ENCODE results near the gene PRICKLE4.

The PRICKLE4 gene

GRCh38 chr6:41780551-41781365, at the start of gene PRICKLE4:
Gene PRICKLE4 (plus strand): TSS chr6:41780782. CDS start chr6:41783474, 2,692 bp downstream.
- peak; percentile 57 for DNase-seq

DNA sequence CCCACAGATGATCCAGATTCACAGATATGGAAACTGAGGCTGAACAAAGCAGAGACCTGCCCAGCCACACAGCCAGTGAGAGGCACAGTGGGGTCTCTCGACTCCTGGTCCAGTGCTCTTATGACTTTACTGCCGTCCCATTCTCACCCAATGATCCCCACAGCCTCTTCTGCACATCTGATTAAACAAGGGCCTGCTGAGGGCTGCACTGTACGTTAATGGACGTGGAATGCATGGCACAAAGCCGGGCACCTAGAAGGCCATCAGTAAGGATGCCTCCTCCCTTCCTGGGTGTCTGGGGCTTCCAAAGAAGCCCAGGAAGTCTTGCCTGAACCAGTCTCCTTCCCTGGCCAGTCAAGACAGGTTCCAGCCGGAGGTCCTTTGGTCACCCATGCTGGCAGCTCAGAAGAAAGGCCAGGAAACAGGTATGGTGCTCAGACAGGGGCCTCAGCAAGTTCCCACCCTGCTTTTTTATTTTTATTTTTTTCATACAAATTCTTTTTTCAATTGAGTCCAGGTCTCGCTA, 49.0 kb upstream of the PRICKLE4 start:
- DNase-seq, result no peak

- no peak for DNase-seq
Observed at GRCh38 chr6:41732149-41732548, 48.4 kb upstream of the PRICKLE4 start.

GRCh38 chr6:41732591-41733359, 47.8 kb upstream of the PRICKLE4 start:
- DNase-seq, result no peak

DNA sequence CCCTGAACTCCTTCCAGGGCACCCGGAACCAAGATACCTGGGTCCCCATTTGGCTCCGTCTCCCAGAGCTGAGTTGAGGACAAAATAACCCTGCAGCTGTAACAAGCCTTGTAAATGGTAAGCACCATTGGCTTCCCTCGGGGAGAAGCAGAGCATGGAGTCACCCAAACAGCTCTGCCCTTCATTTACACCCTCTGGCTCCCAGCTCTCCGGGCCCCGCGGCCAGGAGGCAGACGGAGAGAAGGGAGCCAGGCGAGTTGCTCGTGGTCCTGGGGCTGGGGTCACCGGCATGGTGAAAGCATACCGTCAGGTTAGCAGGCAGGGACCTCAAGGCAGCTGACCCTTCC, 47.2 kb upstream of the PRICKLE4 start:
- no peak for DNase-seq

GRCh38 chr6:41733707-41734665, 46.6 kb upstream of the PRICKLE4 start:
- DNase-seq, result peak; percentile 89

- peak; percentile 92 for DNase-seq
Observed at GRCh38 chr6:41734666-41735426, 45.7 kb upstream of the PRICKLE4 start.

DNA sequence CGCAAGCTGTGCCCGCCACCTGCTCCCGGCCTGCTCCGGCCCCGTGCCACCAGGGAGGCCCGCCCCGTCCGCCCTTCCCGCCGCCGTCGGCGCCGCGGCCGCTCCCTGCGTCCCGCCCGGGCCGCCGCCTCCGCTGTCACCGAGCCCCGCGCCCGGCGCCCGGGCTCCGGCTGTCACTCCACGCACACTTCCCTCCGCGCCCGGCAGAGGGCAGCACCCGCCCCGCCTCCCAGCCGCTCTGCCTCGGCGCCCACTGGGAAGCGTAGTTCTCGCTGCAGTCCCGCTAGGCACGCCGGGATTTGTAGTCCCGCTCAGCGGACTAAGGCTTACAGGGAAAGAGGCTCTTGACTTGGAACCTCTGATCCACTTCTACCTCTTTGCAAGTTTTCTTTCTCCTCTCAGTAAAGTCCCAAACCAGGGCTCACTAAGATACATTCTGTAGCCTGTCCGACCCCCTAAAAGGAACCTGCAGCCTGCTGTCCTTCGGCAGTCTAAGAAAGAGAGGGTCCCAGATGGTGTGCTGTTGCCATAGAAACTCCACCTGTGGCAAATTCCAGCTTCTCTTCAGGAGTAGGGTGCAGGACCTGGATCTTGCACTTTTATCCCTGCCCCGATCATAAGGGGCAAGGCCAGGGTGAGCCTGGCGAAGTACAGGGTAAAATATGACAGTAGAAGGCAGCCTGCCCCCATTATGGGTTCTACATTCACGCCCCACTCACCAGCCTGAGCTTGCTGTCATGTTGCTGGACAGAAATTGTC, 45.0 kb upstream of the PRICKLE4 start, which contains the start of gene TFEB:
TSS of gene TFEB (minus strand) at position 182 of the 759 bp plus-strand sequence. CDS start 44,395 bp downstream, outside the sequence.
- DNase-seq, result peak; percentile 94

DNA sequence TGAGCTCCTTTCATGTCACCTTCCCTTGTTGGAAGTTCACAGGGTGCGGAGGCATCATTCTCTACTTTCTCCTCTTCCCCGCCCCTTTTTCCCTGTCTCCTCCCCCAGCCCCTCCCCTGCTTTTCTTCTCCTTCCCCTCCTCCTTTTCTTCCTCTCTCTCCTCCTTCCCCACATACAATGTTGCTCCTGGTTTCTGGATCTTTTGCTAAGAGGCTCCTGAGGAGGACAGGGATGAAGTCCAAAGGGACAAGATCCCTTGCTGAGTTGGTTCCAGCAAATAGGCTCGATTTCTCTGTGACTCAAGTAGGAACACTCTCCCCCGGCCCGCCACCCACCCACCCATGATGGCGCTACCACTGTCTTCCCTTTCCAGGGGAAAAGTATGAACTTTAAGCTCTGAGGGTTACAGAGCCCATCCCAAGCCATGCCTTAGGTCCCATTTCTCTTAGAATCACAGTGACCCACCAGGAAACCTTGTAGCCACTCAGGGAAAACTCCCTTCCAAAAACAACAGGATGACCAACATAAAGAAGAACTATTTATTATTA, 44.3 kb upstream of the PRICKLE4 start:
- DNase-seq, result peak; percentile 22

DNA sequence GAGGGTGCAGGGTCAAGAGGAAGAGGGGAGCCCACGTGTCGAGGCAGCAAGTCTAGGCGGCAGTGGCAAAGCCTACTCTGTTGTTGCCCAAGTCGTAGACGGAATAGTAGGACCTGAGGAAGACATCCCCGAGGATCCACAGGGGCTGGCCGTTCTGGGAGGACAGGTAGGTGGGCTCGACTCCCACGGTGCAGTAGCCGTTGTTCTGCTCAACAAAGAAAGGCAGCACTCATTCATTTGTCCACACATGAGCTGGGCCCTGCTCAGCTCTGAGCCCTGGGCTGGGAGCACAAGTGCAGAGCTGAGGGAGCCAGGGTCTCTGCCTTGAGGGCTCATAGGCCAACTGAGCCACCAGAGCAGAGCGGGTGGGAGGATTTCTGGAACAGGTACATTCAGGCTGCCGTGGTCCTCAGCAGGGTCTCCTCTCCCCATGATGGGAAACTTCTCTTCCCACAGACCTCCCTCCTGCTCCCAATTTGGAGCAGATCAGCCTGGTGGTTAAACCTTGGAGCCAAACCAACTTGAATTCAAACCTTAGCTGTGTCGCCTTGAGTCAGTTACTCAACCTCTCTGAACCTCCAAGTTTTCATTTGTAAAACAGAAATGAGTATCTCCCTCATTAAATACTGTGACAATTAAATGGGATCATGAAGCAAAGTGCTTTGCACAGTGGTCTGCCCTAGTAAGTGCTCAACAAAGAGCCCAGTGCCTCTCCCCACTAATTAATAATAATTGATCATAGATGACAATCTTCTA, 43.6 kb upstream of the PRICKLE4 start:
- no peak for DNase-seq

DNA sequence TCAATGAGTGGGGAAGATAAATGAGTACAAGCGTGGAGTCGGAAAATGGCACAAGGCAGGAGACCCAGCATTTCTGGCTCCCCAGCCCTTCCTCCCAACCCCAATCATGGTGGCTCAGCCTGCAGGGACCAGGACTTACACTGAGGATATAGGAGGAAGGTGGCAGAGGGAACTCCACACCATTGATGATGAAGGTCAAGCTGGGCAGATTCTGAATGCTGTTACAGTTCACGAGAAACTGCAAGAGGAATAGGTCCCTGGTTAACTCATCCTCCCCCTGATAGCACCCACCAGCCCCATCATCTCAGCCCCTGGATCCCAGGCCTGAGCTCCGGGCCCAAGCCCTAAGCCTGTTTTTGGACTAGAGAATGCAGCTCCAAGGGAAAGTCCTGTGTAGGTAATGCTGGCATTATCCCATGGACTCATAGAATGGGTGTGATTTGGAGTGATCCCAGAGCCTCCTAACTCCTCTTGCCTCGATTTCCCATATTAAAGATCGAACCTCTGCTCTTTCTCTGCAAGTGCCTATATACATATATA, 42.9 kb upstream of the PRICKLE4 start:
- DNase-seq, result no peak

- no peak for DNase-seq
Observed at GRCh38 chr6:41739041-41739440, 41.5 kb upstream of the PRICKLE4 start.

DNA sequence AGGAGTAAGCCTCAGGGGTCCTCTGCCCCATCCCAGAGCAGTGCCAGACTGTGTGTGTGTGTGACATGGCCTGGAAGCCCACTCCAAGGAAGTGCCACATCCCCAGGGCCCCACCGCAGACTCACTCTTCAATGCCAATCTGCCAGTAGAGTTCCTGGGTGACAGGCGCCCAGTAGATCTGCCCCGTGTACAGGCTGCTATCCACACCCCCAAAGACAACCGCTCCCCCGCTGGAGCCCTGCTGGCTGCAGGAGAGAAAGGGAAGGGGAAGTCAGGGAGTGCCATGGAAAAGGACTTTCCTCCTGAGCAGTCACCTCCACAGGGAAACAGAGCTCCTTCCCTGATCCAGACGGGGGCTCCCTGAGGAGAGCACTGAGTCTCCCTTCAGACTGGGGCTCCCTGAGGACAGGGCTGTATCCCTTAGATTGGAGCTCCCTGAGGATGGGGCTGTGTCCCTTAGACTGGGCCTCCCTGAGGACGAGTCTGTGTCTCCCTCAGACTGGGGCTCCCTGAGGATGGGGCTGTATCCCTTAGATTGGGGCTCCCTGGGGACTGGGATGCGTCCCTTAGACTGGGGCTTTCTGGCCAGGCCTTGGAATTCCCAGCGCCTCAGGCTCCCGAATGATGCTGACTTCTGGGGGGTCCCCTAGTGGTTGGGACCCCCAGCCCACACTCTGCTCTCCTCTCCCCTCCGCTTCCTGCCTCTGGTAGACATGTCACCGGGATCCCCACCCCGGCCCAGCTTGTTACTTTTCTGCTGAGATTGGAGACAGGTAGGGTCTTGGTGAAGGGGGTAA, 40.0 kb upstream of the PRICKLE4 start:
- DNase-seq, result no peak

DNA sequence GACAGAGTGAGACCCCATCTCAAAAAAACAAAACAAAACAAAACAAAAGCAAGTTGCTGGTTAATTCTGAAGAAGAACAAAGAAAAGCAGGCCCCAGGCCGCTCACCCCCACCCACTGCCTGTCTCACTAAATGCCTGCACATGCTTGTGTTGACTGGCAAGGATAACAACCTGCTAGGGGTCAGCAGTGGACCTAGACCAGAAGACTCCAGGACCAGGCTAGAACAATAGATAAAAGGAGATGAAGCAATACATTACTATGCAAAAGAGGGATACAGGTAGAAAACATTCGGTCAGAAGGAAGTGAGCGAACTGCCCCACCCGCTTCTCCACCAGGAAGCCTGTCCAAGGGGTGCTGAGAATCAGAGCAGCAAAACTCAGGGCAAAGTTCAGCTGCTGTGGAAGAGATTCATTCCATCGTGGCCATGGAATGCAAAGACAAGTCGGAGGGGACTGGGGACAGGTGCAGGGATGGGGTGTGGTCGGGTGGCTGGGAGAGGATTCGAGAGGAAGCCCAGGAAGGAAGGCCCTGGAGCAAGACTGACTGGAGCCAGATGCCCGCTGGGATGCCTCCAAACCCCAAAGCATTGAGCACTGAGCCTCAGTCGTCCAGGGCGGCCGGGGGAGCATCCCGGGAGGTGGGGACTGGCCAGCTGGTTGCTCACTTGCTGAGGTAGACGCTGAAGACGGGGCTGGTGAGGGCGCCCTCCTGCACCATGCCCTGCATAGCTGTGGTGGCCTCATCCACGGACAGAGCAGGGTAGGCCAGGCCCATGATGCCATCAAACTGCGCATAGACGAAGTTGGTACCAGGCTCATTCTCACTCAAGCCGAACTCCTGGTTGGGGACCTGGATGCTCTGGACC, 38.7 kb upstream of the PRICKLE4 start:
- DNase-seq, result no peak

DNA sequence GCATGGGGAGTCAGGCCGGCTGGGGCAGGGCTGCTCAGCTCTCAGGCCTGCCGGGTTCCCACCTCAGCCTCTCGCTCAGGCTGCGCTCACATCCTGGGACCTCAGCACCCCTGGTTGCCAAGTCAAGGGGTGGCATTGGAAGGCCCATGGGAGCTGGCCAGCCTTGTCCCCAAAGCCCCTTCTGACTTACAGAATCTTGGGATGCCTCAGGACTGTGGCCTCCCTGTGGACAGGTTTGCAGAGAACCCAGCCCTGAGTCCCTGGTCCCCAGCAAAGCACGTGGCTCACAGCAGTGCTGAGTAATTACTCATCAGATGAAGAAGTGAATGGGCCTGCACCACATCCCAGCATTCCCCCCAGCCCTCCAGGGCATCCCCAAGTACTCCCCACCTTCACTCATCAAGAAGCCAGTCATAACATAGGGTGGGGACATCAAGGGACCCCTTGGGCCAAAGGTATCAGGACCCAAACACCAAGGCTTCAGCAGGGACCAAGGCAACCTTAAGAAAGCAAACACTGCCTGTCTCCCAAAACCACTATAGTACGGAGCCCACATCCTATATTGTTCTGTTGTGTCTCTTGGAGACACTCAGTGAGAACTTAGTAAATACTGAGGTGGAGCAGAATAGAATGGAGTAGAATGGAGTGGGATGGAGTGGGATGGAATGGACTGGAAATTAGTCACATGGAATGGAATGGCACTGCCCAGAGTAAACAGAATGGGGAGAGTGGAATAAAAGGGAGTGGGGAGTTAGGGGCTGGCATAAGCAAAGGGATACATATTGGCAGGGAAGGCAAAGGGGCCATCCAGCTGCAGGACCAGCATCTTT, 37.0 kb upstream of the PRICKLE4 start:
- DNase-seq, result peak; percentile 17

- peak; percentile 3 for DNase-seq
Observed at GRCh38 chr6:41744236-41744787, 36.3 kb upstream of the PRICKLE4 start.
